Hepatocyte (in vitro differentiated cells): Measurements from ENCODE around the gene OR10H4. TPM values are rescaled to one million over a fixed set of nuclear protein-coding genes. Genes with fewer than 3 reads are reported as not detected.
"Not testable (repeated sequence)": the region's sequence is repeated elsewhere in the genome, so short reads cannot be mapped to it uniquely, and the experiment has no call there.

Experiments used
- DNase-seq: peaks from one replicate; pipeline ENCODE4 v3.0.0-alpha.2; 2016; ENCODE audit warnings: low spot score
- H2AFZ ChIP-seq: fragments of 200-600 bp; sonication (generic); 2 replicates; pipeline ENCODE4 v1.6.0; 2016; ENCODE audit warnings: antibody characterized with exemption, mild to moderate bottlenecking
- H3K27ac ChIP-seq: fragments of 200-600 bp; sonication (generic); 2 replicates; pipeline ENCODE4 v1.5.1; 2016; ENCODE audit warnings: mild to moderate bottlenecking
- H3K27me3 ChIP-seq: fragments of 200-600 bp; sonication (generic); 2 replicates; pipeline ENCODE4 v1.6.1; 2016
- H3K36me3 ChIP-seq: fragments of 200-600 bp; sonication (generic); replicated peaks from 2 replicates; pipeline ENCODE4 v1.5.1; 2016; ENCODE audit warnings: low read depth; ENCODE audit not compliant: insufficient read depth
- H3K4me1 ChIP-seq: fragments of 200-600 bp; sonication (generic); 2 replicates; pipeline ENCODE4 v1.5.1; 2016; ENCODE audit warnings: mild to moderate bottlenecking, moderate library complexity; ENCODE audit not compliant: insufficient read depth
- H3K4me2 ChIP-seq: fragments of 200-600 bp; sonication (generic); 2 replicates; pipeline ENCODE4 v1.6.0; 2016
- H3K4me3 ChIP-seq: fragments of 200-600 bp; sonication (generic); 2 replicates; pipeline ENCODE4 v1.5.1; 2016; ENCODE audit warnings: mild to moderate bottlenecking
- H3K79me2 ChIP-seq: fragments of 200-600 bp; sonication (generic); 2 replicates; pipeline ENCODE4 v1.6.0; 2017; ENCODE audit warnings: mild to moderate bottlenecking
- H3K9me2 ChIP-seq: fragments of 200-600 bp; sonication (generic); replicated peaks from 2 replicates; pipeline ENCODE4 v1.6.0; 2017; ENCODE audit warnings: mild to moderate bottlenecking; ENCODE audit not compliant: insufficient read depth
- H3K9me3 ChIP-seq: fragments of 200-600 bp; sonication (generic); 2 replicates; pipeline ENCODE4 v1.5.1; 2016; ENCODE audit warnings: low read depth, mild to moderate bottlenecking
- H4K20me1 ChIP-seq: fragments of 200-600 bp; sonication (generic); 2 replicates; pipeline ENCODE4 v1.6.0; 2016; ENCODE audit warnings: mild to moderate bottlenecking; ENCODE audit not compliant: insufficient read depth, poor library complexity, severe bottlenecking
- CTCF ChIP-seq: fragments of 200-600 bp; sonication (generic); IDR thresholded peaks from 2 replicates; pipeline ENCODE4 v1.5.1; 2016; ENCODE audit warnings: antibody characterized with exemption, mild to moderate bottlenecking; ENCODE audit not compliant: poor library complexity
- EZH2 ChIP-seq: fragments of 200-600 bp; sonication (generic); IDR thresholded peaks from 2 replicates; pipeline ENCODE4 v1.6.1; 2016; ENCODE audit warnings: antibody characterized with exemption, mild to moderate bottlenecking, borderline replicate concordance
- EZH2phosphoT487 ChIP-seq: fragments of 200-600 bp; sonication (generic); IDR thresholded peaks from one replicate; pipeline ENCODE4 v1.6.1; 2018; ENCODE audit warnings: antibody characterized with exemption, mild to moderate bottlenecking, low read depth, moderate library complexity; ENCODE audit not compliant: unreplicated experiment, severe bottlenecking
- WGBS: methylation state at CpG from one replicate; pipeline ENCODE4 v1.1.6; 2016; ENCODE audit warnings: low lambda C conversion rate; ENCODE audit errors: missing lambda C conversion rate; 5-methylcytosine and 5-hydroxymethylcytosine counted together
- polyA plus RNA-seq: library from polyadenylated mRNA; unstranded; fragments of >200 nt; fragmentation: Nextera tagmentation; extraction: Ambion mirVana; gene quantifications from 2 replicates; pipeline ENCODE4 v1.2.1, GENCODE V29; 2016
- total RNA-seq: library from RNA; depleted of rRNA; stranded (reverse); fragments of >200 nt; gene quantifications from 2 replicates; pipeline ENCODE4 v1.2.3, GENCODE V29; 2014

The OR10H4 gene
- total and polyA plus RNA-seq, 2 experiments from 2014 or later: not detected

- H3K9me3 ChIP-seq: no peaks in the 10 kb centered on the region
- H3K79me2 ChIP-seq: no peaks in the 10 kb centered on the region
- no peaks in the 10 kb centered on the region for H3K4me1 ChIP-seq
- DNase-seq: no peak
- H3K9me2 ChIP-seq: no peaks in the 10 kb centered on the region
- H4K20me1 ChIP-seq: no peaks in the 10 kb centered on the region
- no peak overlapping the region for H3K4me3 ChIP-seq
- WGBS: 74% methylated on average over 4 of the region's 4 CpGs
- H3K4me2 ChIP-seq: no peak overlapping the region
- no peak overlapping the region for H2AFZ ChIP-seq
- no peaks in the 10 kb centered on the region for H3K27me3 ChIP-seq
- H3K27ac ChIP-seq: no peak overlapping the region
- H3K36me3 ChIP-seq: no peaks in the 10 kb centered on the region
- TF ChIP-seq EZH2 (no peak), EZH2phosphoT487 (no peak), CTCF (no peak)
Observed at GRCh38 chr19:15979293-15979692, 30.5 kb downstream of the OR10H4 start.

GRCh38 chr19:15985831-15986230 lies 37.0 kb downstream of the OR10H4 start:
- not testable (repeated sequence) for H3K36me3 ChIP-seq, H3K27ac ChIP-seq, H3K27me3 ChIP-seq, H4K20me1 ChIP-seq, H3K9me2 ChIP-seq, H3K4me2 ChIP-seq, H2AFZ ChIP-seq, DNase-seq, H3K4me3 ChIP-seq, H3K9me3 ChIP-seq, H3K79me2 ChIP-seq, H3K4me1 ChIP-seq
- 75% methylated on average over 6 of the region's 6 CpGs for WGBS

- no peaks in the 10 kb centered on the region for H3K9me2 ChIP-seq
- no peak overlapping the region for H2AFZ ChIP-seq
- WGBS: 69% methylated on average over 2 of the region's 2 CpGs
- no peak overlapping the region for H3K4me3 ChIP-seq
- no peak for DNase-seq
- H3K27me3 ChIP-seq: no peaks in the 10 kb centered on the region
- no peaks in the 10 kb centered on the region for H4K20me1 ChIP-seq
- no peaks in the 10 kb centered on the region for H3K36me3 ChIP-seq
- no peak overlapping the region for H3K27ac ChIP-seq
- H3K79me2 ChIP-seq: no peaks in the 10 kb centered on the region
- H3K4me2 ChIP-seq: no peak overlapping the region
- no peak for TF ChIP-seq CTCF
- no peak for TF ChIP-seq EZH2phosphoT487
- no peak for TF ChIP-seq EZH2
- no peaks in the 10 kb centered on the region for H3K9me3 ChIP-seq
- H3K4me1 ChIP-seq: no peaks in the 10 kb centered on the region
Observed at GRCh38 chr19:15986701-15987100, 37.9 kb downstream of the OR10H4 start.

GRCh38 chr19:15989889-15990288 lies 41.1 kb downstream of the OR10H4 start:
- no peaks in the 10 kb centered on the region for H3K27me3 ChIP-seq
- H2AFZ ChIP-seq: no peak overlapping the region
- DNase-seq: no peak
- H3K9me2 ChIP-seq: no peaks in the 10 kb centered on the region
- no peak for TF ChIP-seq EZH2
- TF ChIP-seq CTCF: no peak
- no peak for TF ChIP-seq EZH2phosphoT487
- no peaks in the 10 kb centered on the region for H3K79me2 ChIP-seq
- no peak overlapping the region for H3K4me3 ChIP-seq
- H3K27ac ChIP-seq: no peak overlapping the region
- WGBS: 52% methylated on average over 3 of the region's 3 CpGs
- H3K4me2 ChIP-seq: no peak overlapping the region
- H4K20me1 ChIP-seq: no peaks in the 10 kb centered on the region
- no peaks in the 10 kb centered on the region for H3K36me3 ChIP-seq
- no peaks in the 10 kb centered on the region for H3K4me1 ChIP-seq
- no peaks in the 10 kb centered on the region for H3K9me3 ChIP-seq
